HUES6 (cell line): ENCODE data around the gene DNAH9.

Source experiments
- H3K27ac ChIP-seq: 2 replicates; pipeline ENCODE4 v1.7.0; 2013; ENCODE audit warnings: low read depth, mild to moderate bottlenecking, low read length, inconsistent platforms
- H3K27me3 ChIP-seq: 2 replicates; pipeline ENCODE4 v1.6.1; 2013; ENCODE audit warnings: low read length; ENCODE audit not compliant: control insufficient read depth, insufficient read depth
- H3K36me3 ChIP-seq: 2 replicates; pipeline ENCODE4 v1.6.1; 2013; ENCODE audit warnings: low read length; ENCODE audit not compliant: control insufficient read depth, insufficient read depth
- H3K4me1 ChIP-seq: 2 replicates; pipeline ENCODE4 v1.6.1; 2013; ENCODE audit warnings: low read length; ENCODE audit not compliant: control insufficient read depth, insufficient read depth
- H3K4me3 ChIP-seq: 2 replicates; pipeline ENCODE4 v1.5.1; 2013; ENCODE audit warnings: low read depth, low read length
- H3K9ac ChIP-seq: one replicate; pipeline ENCODE4 v1.6.1; 2013; ENCODE audit warnings: mild to moderate bottlenecking, low read length
- H3K9me3 ChIP-seq: 2 replicates; pipeline ENCODE4 v1.6.1; 2013; ENCODE audit warnings: low read depth, low read length; ENCODE audit not compliant: control insufficient read depth, insufficient read depth

Gene DNAH9

GRCh38 chr17:11598274-11599221 lies at the start of gene DNAH9:
Gene DNAH9 (plus strand): TSS chr17:11598470. CDS start chr17:11598499, 29 bp downstream.
- peak within 1 kb of the TSS; percentile 69 for H3K4me3 ChIP-seq
- H3K27ac ChIP-seq, result no peak within 1 kb of the TSS
- peak within 1 kb of the TSS; percentile 21 for H3K9ac ChIP-seq
- H3K9me3 ChIP-seq, result no peaks in the 10 kb centered on the region
- H3K27me3 ChIP-seq, result peaks cover 3% of the 10 kb centered on the region; the same call in 1 of the 2 replicates
- H3K4me1 ChIP-seq, result peaks cover 4% of the 10 kb centered on the region; the same call in 1 of the 2 replicates
- H3K36me3 ChIP-seq, result no peaks in the 10 kb centered on the region

GRCh38 chr17:11550431-11550830 lies 47.8 kb upstream of the DNAH9 start:
- H3K27me3 ChIP-seq, result peaks cover 10% of the 10 kb centered on the region; the same call in 1 of the 2 replicates
- H3K4me3 ChIP-seq, result no peak overlapping the region
- H3K27ac ChIP-seq, result no peak overlapping the region
- H3K36me3 ChIP-seq, result no peaks in the 10 kb centered on the region
- H3K9ac ChIP-seq, result no peak overlapping the region
- H3K9me3 ChIP-seq, result no peaks in the 10 kb centered on the region
- H3K4me1 ChIP-seq, result no peaks in the 10 kb centered on the region

- H3K36me3 ChIP-seq, result no peaks in the 10 kb centered on the region
- no peaks in the 10 kb centered on the region for H3K4me1 ChIP-seq
- no peak overlapping the region for H3K4me3 ChIP-seq
- H3K9ac ChIP-seq, result no peak overlapping the region
- peaks cover 10% of the 10 kb centered on the region; the same call in 1 of the 2 replicates for H3K27me3 ChIP-seq
- H3K27ac ChIP-seq, result no peak overlapping the region
- no peaks in the 10 kb centered on the region for H3K9me3 ChIP-seq
These were observed 46.8 kb upstream of the DNAH9 start for GRCh38 chr17:11551442-11551841.

- Histone ChIP-seq H3K9me3 (no peaks in the 10 kb centered on the region), H3K27ac (no peak overlapping the region), H3K4me1 (no peaks in the 10 kb centered on the region), H3K36me3 (no peaks in the 10 kb centered on the region), H3K4me3 (no peak overlapping the region), H3K9ac (no peak overlapping the region), H3K27me3 (peaks cover 10% of the 10 kb centered on the region; the same call in 1 of the 2 replicates)
These were observed 45.1 kb upstream of the DNAH9 start for GRCh38 chr17:11553135-11553534.

- H3K36me3 ChIP-seq, result no peaks in the 10 kb centered on the region
- peaks cover under 1% of the 10 kb centered on the region; the same call in 1 of the 2 replicates for H3K4me1 ChIP-seq
- no peak overlapping the region for H3K4me3 ChIP-seq
- no peak overlapping the region for H3K27ac ChIP-seq
- H3K9me3 ChIP-seq, result no peaks in the 10 kb centered on the region
- H3K27me3 ChIP-seq, result peaks cover 10% of the 10 kb centered on the region; the same call in 1 of the 2 replicates
- H3K9ac ChIP-seq, result no peak overlapping the region
These were observed 44.2 kb upstream of the DNAH9 start for GRCh38 chr17:11554042-11554441.

- no peak overlapping the region for H3K9ac ChIP-seq
- no peaks in the 10 kb centered on the region for H3K36me3 ChIP-seq
- no peak overlapping the region for H3K27ac ChIP-seq
These were observed 43.7 kb upstream of the DNAH9 start for GRCh38 chr17:11554542-11554941.

GRCh38 chr17:11555530-11555929 lies 42.7 kb upstream of the DNAH9 start:
- H3K27me3 ChIP-seq, result peaks cover 10% of the 10 kb centered on the region; the same call in 1 of the 2 replicates
- H3K9me3 ChIP-seq, result no peaks in the 10 kb centered on the region
- H3K4me1 ChIP-seq, result peaks cover 8% of the 10 kb centered on the region
- H3K4me3 ChIP-seq, result no peak overlapping the region
- H3K27ac ChIP-seq, result no peak overlapping the region
- H3K36me3 ChIP-seq, result no peaks in the 10 kb centered on the region
- H3K9ac ChIP-seq, result no peak overlapping the region

More at GRCh38 chr17:11554542-11554941, 43.7 kb upstream of the DNAH9 start:
- H3K27me3 ChIP-seq, result peaks cover 10% of the 10 kb centered on the region; the same call in 1 of the 2 replicates
- no peak overlapping the region for H3K4me3 ChIP-seq
- H3K4me1 ChIP-seq, result peaks cover 6% of the 10 kb centered on the region
- H3K9me3 ChIP-seq, result no peaks in the 10 kb centered on the region

GRCh38 chr17:11557727-11558452 lies 40.4 kb upstream of the DNAH9 start:
- Histone ChIP-seq H3K9ac (no peak overlapping the region), H3K27ac (no peak overlapping the region), H3K4me1 (peaks cover 8% of the 10 kb centered on the region), H3K36me3 (no peaks in the 10 kb centered on the region), H3K27me3 (peaks cover 10% of the 10 kb centered on the region; the same call in 1 of the 2 replicates), H3K4me3 (no peak overlapping the region), H3K9me3 (no peaks in the 10 kb centered on the region)

- Histone ChIP-seq H3K9ac (no peak overlapping the region), H3K9me3 (no peaks in the 10 kb centered on the region), H3K36me3 (no peaks in the 10 kb centered on the region), H3K27ac (no peak overlapping the region), H3K4me3 (no peak overlapping the region), H3K27me3 (peaks cover 6% of the 10 kb centered on the region; the same call in 1 of the 2 replicates), H3K4me1 (peaks cover 8% of the 10 kb centered on the region)
These were observed 39.5 kb upstream of the DNAH9 start for GRCh38 chr17:11558681-11559234.

GRCh38 chr17:11559601-11560000 lies 38.7 kb upstream of the DNAH9 start:
- H3K4me1 ChIP-seq, result peaks cover 8% of the 10 kb centered on the region
- peaks cover under 1% of the 10 kb centered on the region; the same call in 1 of the 2 replicates for H3K27me3 ChIP-seq
- H3K9me3 ChIP-seq, result no peaks in the 10 kb centered on the region
- H3K27ac ChIP-seq, result no peak overlapping the region
- H3K36me3 ChIP-seq, result no peaks in the 10 kb centered on the region
- no peak overlapping the region for H3K9ac ChIP-seq
- H3K4me3 ChIP-seq, result no peak overlapping the region
